DMS114 treated with DMSO at 0.1 percent for 48 hours (cell line): Measurements from ENCODE around the gene MRPL20.
"Not testable (repeated sequence)": the region's sequence is repeated elsewhere in the genome, so short reads cannot be mapped to it uniquely, and the experiment has no call there.

Experiments
- DNase-seq: peaks from one replicate; lab custom pipeline; 2025; ENCODE audit not compliant: unreplicated experiment; lab: John Stamatoyannopoulos, UW

Gene MRPL20

GRCh38 chr1:1437904-1438376, 30.8 kb upstream of the MRPL20 start:
- no peak for DNase-seq

- DNase-seq: no peak
Measured at GRCh38 chr1:1437033-1437903, 30.2 kb upstream of the MRPL20 start.

- DNase-seq: no peak
Measured at GRCh38 chr1:1436630-1437032, 29.5 kb upstream of the MRPL20 start.

GRCh38 chr1:1435911-1436629, 29.0 kb upstream of the MRPL20 start:
- DNase-seq: no peak

GRCh38 chr1:1435106-1435903, 28.2 kb upstream of the MRPL20 start, which contains the start of gene VWA1:
TSS of gene VWA1 (plus strand) at chr1:1435690. CDS start at chr1:1435749, 59 bp downstream.
- DNase-seq: no peak

GRCh38 chr1:1434824-1435105, 27.7 kb upstream of the MRPL20 start:
- DNase-seq: no peak

GRCh38 chr1:1434131-1434823, 27.2 kb upstream of the MRPL20 start:
- DNase-seq: no peak

GRCh38 chr1:1433804-1434130, 26.7 kb upstream of the MRPL20 start:
- DNase-seq: no peak

- no peak for DNase-seq
Measured at GRCh38 chr1:1432951-1433803, 26.1 kb upstream of the MRPL20 start.

GRCh38 chr1:1432274-1432950, 25.3 kb upstream of the MRPL20 start:
- no peak for DNase-seq

GRCh38 chr1:1431845-1432273, 24.8 kb upstream of the MRPL20 start:
- no peak for DNase-seq

- no peak for DNase-seq
Measured at GRCh38 chr1:1430992-1431844, 24.1 kb upstream of the MRPL20 start.

GRCh38 chr1:1430114-1430982, 23.3 kb upstream of the MRPL20 start:
- no peak for DNase-seq

- no peak for DNase-seq
Measured at GRCh38 chr1:1429671-1430073, 22.6 kb upstream of the MRPL20 start.

GRCh38 chr1:1428967-1429366, 21.9 kb upstream of the MRPL20 start:
- not testable (repeated sequence) for DNase-seq

GRCh38 chr1:1428174-1428573, 21.1 kb upstream of the MRPL20 start:
- no peak for DNase-seq

GRCh38 chr1:1427820-1428148, 20.7 kb upstream of the MRPL20 start:
- DNase-seq: no peak
